Loucy (cell line): Measurements from ENCODE around the gene ZNF341.

Source experiments
- EZH2phosphoT487 ChIP-seq: fragments of 200-600 bp; IDR thresholded peaks from 2 replicates; pipeline ENCODE4 v1.6.1; 2018; ENCODE audit warnings: antibody characterized with exemption, mild to moderate bottlenecking, moderate library complexity, borderline replicate concordance
- TF ChIP-seq, protein P1 (sequence below): fragments of 200-600 bp; sonication (generic); conservative IDR thresholded peaks from 2 replicates; pipeline ENCODE4 v1.5.1; 2014; ENCODE audit warnings: mild to moderate bottlenecking, antibody characterized with exemption, low read length

DNA sequence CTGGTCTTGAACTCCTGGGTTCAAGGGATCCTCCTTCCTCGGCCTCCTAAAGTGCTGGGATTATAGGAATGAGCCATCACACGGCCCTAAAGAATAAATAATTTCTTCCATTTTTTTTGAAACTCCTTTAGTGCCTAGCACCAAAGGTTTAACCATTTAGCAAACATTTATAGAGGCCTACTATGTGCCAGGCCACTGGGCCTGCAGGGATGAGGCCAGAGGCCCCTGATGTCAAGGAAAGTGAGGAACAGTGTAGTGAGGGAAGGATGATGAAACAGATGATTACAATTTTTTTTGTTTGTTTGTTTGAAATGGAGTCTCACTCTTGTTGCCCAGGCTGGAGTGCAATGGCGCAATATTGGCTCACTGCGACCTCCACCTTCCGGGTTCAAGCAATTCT, 33.8 kb downstream of the ZNF341 start:
- TF ChIP-seq, protein P1, sequence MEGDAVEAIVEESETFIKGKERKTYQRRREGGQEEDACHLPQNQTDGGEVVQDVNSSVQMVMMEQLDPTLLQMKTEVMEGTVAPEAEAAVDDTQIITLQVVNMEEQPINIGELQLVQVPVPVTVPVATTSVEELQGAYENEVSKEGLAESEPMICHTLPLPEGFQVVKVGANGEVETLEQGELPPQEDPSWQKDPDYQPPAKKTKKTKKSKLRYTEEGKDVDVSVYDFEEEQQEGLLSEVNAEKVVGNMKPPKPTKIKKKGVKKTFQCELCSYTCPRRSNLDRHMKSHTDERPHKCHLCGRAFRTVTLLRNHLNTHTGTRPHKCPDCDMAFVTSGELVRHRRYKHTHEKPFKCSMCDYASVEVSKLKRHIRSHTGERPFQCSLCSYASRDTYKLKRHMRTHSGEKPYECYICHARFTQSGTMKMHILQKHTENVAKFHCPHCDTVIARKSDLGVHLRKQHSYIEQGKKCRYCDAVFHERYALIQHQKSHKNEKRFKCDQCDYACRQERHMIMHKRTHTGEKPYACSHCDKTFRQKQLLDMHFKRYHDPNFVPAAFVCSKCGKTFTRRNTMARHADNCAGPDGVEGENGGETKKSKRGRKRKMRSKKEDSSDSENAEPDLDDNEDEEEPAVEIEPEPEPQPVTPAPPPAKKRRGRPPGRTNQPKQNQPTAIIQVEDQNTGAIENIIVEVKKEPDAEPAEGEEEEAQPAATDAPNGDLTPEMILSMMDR = no peak
- TF ChIP-seq EZH2phosphoT487 = no peak
